Measurements from ENCODE around the gene LRRC36. TPM values are rescaled to one million over a fixed set of nuclear protein-coding genes. Genes with fewer than 3 reads are reported as not detected.

Gene LRRC36
- total RNA-seq, 1 donor from 2014 or later, result not detected

GRCh38 chr16:67336116-67336515 lies 9.5 kb downstream of the LRRC36 start:
- Histone ChIP-seq H3K27ac (replicated peaks) (no peak overlapping the region), H3K4me3 (no peak overlapping the region), H3K36me3 (no peaks in the 10 kb centered on the region), H3K27me3 (ENCODE audit: low read depth) (no peaks in the 10 kb centered on the region), H3K9me3 (replicated peaks) (peaks cover 13% of the 10 kb centered on the region), H3K4me1 (no peaks in the 10 kb centered on the region)
- intact Hi-C loops (cut with micrococcal nuclease), result no loop called here
- no peak for DNase-seq
- TF ChIP-seq CTCF (IDR thresholded peaks at IDR 0.05; ENCODE audit: borderline replicate concordance), result no peak

DNA sequence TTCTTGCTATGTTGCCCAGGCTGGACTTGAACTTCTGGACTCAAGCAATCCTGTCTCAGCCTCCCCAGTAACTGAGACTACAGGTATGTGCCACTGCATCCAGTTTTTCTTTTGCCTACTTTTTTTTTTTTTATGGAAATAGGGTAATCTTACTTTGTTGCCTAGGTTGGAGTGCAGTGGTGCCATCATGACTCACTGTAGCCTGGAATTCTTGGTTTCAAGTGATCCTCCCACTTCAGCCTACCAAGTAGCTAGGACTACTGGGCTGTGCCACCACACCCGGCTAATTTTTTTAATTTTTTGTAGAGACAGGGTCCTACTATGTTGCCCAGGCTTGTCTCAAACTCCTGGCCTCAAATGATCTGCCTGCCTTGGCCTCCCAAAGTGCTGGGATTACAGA lies 10.0 kb downstream of the LRRC36 start:
- no peak for TF ChIP-seq CTCF (IDR thresholded peaks at IDR 0.05; ENCODE audit: borderline replicate concordance)
- intact Hi-C loops (cut with micrococcal nuclease), result no loop called here
- DNase-seq, result no peak
- Histone ChIP-seq H3K4me3 (no peak overlapping the region), H3K36me3 (no peaks in the 10 kb centered on the region), H3K4me1 (no peaks in the 10 kb centered on the region), H3K27ac (replicated peaks) (no peak overlapping the region), H3K27me3 (ENCODE audit: low read depth) (no peaks in the 10 kb centered on the region), H3K9me3 (replicated peaks) (peaks cover 13% of the 10 kb centered on the region)

DNA sequence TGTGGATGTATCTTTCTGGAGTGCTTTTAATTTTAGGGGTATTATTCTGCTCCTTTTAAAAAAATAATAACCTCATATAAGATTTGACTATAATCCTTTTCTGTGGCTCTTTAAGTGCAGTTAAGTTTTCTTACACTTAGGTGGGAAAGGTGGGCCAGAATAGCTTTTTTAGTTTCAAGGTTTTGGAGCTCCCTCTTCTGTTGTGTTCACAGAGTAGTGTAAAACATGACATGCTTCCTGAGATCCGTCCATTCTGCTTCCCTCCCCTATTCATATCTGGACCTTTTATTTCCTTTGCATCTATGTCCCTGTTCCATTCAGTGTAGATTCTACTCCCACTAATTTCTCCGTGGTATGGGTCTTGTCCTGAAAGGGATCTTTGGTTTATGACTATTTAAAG lies 12.8 kb downstream of the LRRC36 start:
- H3K36me3 ChIP-seq, result no peaks in the 10 kb centered on the region
- no peak for DNase-seq
- H3K4me1 ChIP-seq, result no peaks in the 10 kb centered on the region
- H3K4me3 ChIP-seq, result no peak overlapping the region
- H3K27me3 ChIP-seq (ENCODE audit: low read depth), result no peaks in the 10 kb centered on the region
- intact Hi-C loops (cut with micrococcal nuclease), result no loop called here
- peak; percentile 14 for TF ChIP-seq CTCF (IDR thresholded peaks at IDR 0.05; ENCODE audit: borderline replicate concordance)
- H3K9me3 ChIP-seq (replicated peaks), result peaks cover 11% of the 10 kb centered on the region
- H3K27ac ChIP-seq (replicated peaks), result no peak overlapping the region

DNA sequence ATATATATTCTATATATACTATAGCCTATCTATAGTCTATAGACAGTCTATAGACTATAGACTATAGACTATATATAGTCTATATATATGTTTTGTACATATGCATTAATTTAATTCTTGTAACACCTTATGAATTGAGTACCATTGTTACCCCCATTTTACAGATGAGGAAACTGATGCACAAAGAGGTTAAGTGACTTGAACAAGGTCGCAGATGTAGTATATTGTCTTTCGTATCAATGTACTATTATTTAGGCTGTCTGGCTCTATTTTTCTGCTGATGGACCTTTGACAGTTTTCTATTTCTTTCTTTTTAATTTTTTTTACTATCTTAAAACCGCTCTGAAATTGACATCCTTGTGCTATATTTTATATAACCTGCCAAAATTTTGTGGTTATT lies 14.6 kb downstream of the LRRC36 start:
- no peak for TF ChIP-seq CTCF (IDR thresholded peaks at IDR 0.05; ENCODE audit: borderline replicate concordance)
- Histone ChIP-seq H3K9me3 (replicated peaks) (no peaks in the 10 kb centered on the region), H3K27me3 (ENCODE audit: low read depth) (no peaks in the 10 kb centered on the region), H3K36me3 (no peaks in the 10 kb centered on the region), H3K4me3 (no peak overlapping the region), H3K27ac (replicated peaks) (no peak overlapping the region), H3K4me1 (peaks cover 6% of the 10 kb centered on the region)
- DNase-seq, result no peak
- intact Hi-C loops (cut with micrococcal nuclease), result no loop called here

GRCh38 chr16:67342616-67343015 lies 16.0 kb downstream of the LRRC36 start:
- H3K9me3 ChIP-seq (replicated peaks), result no peaks in the 10 kb centered on the region
- no peak for DNase-seq
- no peaks in the 10 kb centered on the region for H3K27me3 ChIP-seq (ENCODE audit: low read depth)
- intact Hi-C loops (cut with micrococcal nuclease), result no loop called here
- no peaks in the 10 kb centered on the region for H3K36me3 ChIP-seq
- no peak overlapping the region for H3K27ac ChIP-seq (replicated peaks)
- H3K4me1 ChIP-seq, result peaks cover 6% of the 10 kb centered on the region
- TF ChIP-seq CTCF (IDR thresholded peaks at IDR 0.05; ENCODE audit: borderline replicate concordance), result no peak
- H3K4me3 ChIP-seq, result no peak overlapping the region

GRCh38 chr16:67345401-67345800 lies 18.8 kb downstream of the LRRC36 start:
- no peak overlapping the region for H3K27ac ChIP-seq (replicated peaks)
- intact Hi-C loops (cut with micrococcal nuclease), result no loop called here

More at GRCh38 chr16:67345401-67345800, 18.8 kb downstream of the LRRC36 start:
- H3K27me3 ChIP-seq (ENCODE audit: low read depth), result no peaks in the 10 kb centered on the region
- no peaks in the 10 kb centered on the region for H3K9me3 ChIP-seq (replicated peaks)
- H3K36me3 ChIP-seq, result no peaks in the 10 kb centered on the region
- no peak for TF ChIP-seq CTCF (IDR thresholded peaks at IDR 0.05; ENCODE audit: borderline replicate concordance)
- no peak overlapping the region for H3K4me3 ChIP-seq
- no peak for DNase-seq
- H3K4me1 ChIP-seq, result peaks cover 6% of the 10 kb centered on the region
